Melanocyte of skin (primary cell): ENCODE data around the gene TRIM64C. TPM values are rescaled to one million over a fixed set of nuclear protein-coding genes. Genes with fewer than 3 reads are reported as not detected.

Experiments used
- small RNA-seq, 2 donors: library from RNA; depleted of rRNA; stranded (forward); fragments of <200 nt; gene quantifications; one replicate each; pipeline ENCODE3, GENCODE V24; 2012
- total RNA-seq, 2 donors: library from RNA; depleted of rRNA; stranded (reverse); fragments of >200 nt; gene quantifications; 2 replicates each; pipeline ENCODE4 v1.2.3, GENCODE V29; 2012

The TRIM64C gene, protein sequence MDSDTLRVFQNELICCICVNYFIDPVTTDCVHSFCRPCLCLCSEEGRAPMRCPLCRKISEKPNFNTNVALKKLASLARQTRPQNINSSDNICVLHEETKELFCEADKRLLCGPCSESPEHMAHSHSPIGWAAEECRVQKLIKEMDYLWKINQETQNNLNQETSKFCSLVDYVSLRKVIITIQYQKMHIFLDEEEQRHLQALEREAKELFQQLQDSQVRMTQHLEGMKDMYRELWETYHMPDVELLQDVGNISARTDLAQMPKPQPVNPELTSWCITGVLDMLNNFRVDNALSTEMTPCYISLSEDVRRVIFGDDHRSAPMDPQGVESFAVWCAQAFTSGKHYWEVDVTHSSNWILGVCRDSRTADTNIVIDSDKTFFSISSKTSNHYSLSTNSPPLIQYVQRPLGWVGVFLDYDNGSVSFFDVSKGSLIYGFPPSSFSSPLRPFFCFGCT
- total RNA-seq: not detected

GRCh38 chr11:49059012-49059411 is at the start of gene TRIM64C:
TSS of gene TRIM64C (minus strand) at chr11:49059112. CDS start at chr11:49059112, 0 bp downstream.

GRCh38 chr11:49028523-49028922 is 30.4 kb downstream of the TRIM64C start, which contains the start of gene TRIM49B:
TSS of gene TRIM49B (plus strand) at chr11:49028823. CDS start at chr11:49031600, 2,777 bp downstream.

Small RNA genes within 50 kb of the gene (small RNA-seq; reads per million reads assigned to genes)
- gene AC084851.1: 0 reads per million in 2 donors

Other genes starting within 250 kb of the TRIM64C start
- not detected for gene TRIM51G, start 75.2 kb downstream of the TRIM64C start, total RNA-seq
- not detected for gene TRIM49B, start 30.3 kb downstream of the TRIM64C start, total RNA-seq
- 1 to 10 TPM; 1.4 to 2.7 TPM for gene FOLH1, start 149.5 kb upstream of the TRIM64C start, total RNA-seq